Measurements from ENCODE around the gene RGS14. TPM values are rescaled to one million over a fixed set of nuclear protein-coding genes. Genes with fewer than 3 reads are reported as not detected.

The RGS14 gene
- total RNA-seq, 1 donor from 2014 or later, result 16.6 TPM

DNA sequence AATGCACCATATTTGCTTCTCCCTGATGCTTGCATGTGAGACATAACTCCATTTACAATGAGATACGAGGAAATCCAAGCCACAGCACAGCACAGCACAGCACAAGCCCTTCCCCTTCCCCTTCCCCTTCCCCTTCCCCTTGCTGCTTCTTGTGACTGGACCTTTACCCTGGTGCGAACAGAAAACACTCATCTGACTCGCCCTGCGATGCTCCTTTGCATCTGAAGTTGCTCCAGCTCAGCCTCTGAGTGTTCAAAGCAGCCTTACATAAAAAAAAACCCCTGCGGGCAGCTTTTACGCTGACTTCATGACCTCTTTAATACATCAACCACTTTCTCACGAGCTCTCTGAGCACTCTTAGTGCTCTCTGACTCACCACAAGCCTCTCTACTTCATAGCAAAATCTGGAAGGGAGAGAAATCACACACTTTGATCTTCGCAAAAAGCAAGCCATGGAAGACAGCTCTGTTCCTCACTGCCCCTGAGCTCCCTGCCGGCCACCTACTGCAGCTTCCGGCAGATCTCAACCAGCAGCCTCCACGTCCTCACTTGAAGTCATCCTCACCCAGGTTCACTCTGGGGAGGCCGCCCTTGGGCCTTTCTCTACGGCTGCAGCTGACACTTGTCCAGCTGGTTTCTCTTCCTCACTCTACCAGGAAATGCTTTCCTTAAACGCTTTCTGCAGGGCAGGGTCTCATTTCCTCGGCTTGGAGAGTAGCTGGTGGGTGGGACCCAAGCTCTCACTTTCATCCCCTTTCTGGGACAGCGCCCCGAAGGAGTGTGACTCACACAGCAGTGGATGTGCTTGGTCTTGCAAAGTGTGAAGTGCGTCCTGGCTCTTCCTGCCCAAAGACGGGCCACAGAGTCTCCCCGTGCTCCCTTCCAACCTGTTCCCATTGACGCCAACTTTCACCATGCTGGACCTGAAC, 31.8 kb downstream of the RGS14 start:
- peak overlapping the region; percentile 93 for H3K27ac Mint-ChIP-seq
- TF ChIP-seq, protein P1, sequence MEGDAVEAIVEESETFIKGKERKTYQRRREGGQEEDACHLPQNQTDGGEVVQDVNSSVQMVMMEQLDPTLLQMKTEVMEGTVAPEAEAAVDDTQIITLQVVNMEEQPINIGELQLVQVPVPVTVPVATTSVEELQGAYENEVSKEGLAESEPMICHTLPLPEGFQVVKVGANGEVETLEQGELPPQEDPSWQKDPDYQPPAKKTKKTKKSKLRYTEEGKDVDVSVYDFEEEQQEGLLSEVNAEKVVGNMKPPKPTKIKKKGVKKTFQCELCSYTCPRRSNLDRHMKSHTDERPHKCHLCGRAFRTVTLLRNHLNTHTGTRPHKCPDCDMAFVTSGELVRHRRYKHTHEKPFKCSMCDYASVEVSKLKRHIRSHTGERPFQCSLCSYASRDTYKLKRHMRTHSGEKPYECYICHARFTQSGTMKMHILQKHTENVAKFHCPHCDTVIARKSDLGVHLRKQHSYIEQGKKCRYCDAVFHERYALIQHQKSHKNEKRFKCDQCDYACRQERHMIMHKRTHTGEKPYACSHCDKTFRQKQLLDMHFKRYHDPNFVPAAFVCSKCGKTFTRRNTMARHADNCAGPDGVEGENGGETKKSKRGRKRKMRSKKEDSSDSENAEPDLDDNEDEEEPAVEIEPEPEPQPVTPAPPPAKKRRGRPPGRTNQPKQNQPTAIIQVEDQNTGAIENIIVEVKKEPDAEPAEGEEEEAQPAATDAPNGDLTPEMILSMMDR (conservative IDR thresholded peaks at IDR 0.05), result no peak
- no peak for DNase-seq (ENCODE audit: extremely low spot score, unreplicated experiment)
- no peaks in the 10 kb centered on the region for H3K36me3 Mint-ChIP-seq
- H3K9me3 Mint-ChIP-seq, result no peaks in the 10 kb centered on the region
- H3K4me3 Mint-ChIP-seq, result peak overlapping the region; percentile 72
- H3K27me3 Mint-ChIP-seq, result no peaks in the 10 kb centered on the region
- H3K4me1 Mint-ChIP-seq (ENCODE audit: unreplicated experiment), result peaks cover 21% of the 10 kb centered on the region

DNA sequence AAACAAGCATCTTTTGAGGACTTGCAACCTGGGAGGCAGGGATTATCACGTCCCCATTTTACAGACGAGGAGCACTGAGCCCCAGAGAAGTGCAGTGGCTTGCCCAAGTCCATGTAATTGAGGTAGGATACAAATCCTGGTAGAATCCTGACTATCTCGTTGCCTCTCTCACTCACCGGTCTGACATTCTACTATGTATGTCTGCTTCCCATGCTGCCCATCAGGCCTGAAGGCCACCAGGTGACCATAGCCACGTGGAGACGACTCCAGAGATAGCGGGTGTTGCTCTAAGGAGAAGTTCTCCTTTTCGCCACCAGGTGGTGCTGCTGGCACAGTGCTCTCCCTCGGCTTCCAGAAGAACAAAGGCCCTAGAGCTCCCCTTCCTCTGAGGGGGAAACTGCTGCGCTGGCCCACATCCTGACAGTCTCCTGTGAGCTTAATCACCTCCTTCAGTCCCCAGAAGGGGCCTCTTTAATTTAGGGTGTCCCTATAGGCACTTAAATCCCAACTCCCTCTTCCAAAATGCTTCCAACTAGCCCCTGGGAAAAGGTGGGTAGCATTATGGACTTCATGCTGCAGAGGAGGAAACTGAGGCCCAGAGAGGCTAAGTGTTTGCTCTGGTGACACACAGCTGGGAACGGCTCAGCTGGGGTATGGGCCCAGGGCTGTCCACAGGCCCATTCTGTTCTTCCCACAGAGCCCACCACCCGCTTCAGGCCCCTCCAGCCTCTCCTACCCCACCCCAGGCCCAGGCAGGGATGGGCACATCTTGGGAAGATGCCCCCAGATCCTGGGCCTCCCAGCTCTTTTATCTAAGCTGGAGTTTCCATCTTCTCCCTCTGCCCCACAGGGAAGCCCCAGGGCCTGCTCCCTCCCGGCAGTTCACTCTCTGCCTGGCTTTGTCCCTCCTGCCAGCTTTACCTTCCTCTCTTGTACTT, 32.9 kb downstream of the RGS14 start:
- peak; percentile 89 for DNase-seq (ENCODE audit: extremely low spot score, unreplicated experiment)
- Mint-ChIP-seq H3K4me1 (ENCODE audit: unreplicated experiment) (peaks cover 21% of the 10 kb centered on the region), H3K27ac (peak overlapping the region; percentile 93), H3K36me3 (no peaks in the 10 kb centered on the region), H3K9me3 (no peaks in the 10 kb centered on the region), H3K4me3 (peak overlapping the region; percentile 56), H3K27me3 (peaks cover 4% of the 10 kb centered on the region)
- TF ChIP-seq, protein P1 (conservative IDR thresholded peaks at IDR 0.05), result peak; percentile 98

DNA sequence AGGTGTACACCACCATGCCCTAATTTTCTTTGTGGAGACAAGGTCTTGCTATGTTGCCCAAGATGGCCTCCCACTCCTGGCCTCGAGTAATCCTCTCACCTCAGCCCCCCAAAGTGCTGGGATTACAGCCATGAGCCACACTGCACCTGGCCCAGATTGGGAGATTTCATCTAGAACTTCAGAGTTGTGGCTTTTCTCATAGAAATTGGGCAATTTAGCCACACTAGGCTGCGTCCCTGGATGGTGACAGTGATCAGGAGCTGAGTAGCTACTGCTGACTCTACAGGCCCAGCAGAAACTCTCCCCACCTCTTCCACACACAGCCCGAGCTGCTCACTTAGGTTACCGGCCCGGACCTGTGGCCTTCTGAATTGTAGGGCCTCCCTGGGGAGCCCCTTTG, 35.0 kb downstream of the RGS14 start:
- H3K27ac Mint-ChIP-seq, result no peak overlapping the region
- peaks cover 21% of the 10 kb centered on the region for H3K4me1 Mint-ChIP-seq (ENCODE audit: unreplicated experiment)
- H3K36me3 Mint-ChIP-seq, result no peaks in the 10 kb centered on the region
- peaks cover 9% of the 10 kb centered on the region for H3K27me3 Mint-ChIP-seq
- no peak overlapping the region for H3K4me3 Mint-ChIP-seq
- no peak for DNase-seq (ENCODE audit: extremely low spot score, unreplicated experiment)
- TF ChIP-seq, protein P1 (conservative IDR thresholded peaks at IDR 0.05), result no peak
- no peaks in the 10 kb centered on the region for H3K9me3 Mint-ChIP-seq

DNA sequence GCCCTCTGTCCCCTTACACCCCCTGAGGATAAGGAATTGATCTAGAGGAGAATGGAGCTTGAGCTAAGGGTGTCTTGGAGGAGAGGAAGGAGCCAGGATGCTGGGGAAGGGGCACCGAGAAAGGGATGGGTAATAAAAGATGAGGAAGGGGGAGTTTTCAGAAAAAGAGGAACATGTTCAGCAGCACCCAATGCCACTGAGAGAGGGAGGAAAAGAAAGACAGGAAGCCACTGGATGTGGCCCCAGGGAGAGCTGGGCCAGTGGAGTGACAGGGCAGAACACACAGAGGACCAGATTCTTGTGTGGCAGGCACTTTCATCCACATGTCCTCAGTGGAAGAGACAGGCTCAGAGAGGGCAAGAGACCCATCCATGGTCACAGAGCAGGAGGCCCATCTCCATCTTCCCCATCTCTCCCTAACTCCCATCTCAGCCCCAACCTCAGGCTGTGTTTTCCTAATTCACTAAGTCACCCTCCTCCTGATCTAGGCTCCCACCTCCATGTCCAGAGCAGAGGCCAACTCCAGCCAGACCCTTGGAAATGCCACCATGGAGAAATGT, 35.6 kb downstream of the RGS14 start:
- peaks cover 9% of the 10 kb centered on the region for H3K27me3 Mint-ChIP-seq
- no peak overlapping the region for H3K27ac Mint-ChIP-seq
- H3K4me1 Mint-ChIP-seq (ENCODE audit: unreplicated experiment), result peaks cover 21% of the 10 kb centered on the region
- DNase-seq (ENCODE audit: extremely low spot score, unreplicated experiment), result no peak
- no peaks in the 10 kb centered on the region for H3K36me3 Mint-ChIP-seq
- TF ChIP-seq, protein P1 (conservative IDR thresholded peaks at IDR 0.05), result no peak
- no peak overlapping the region for H3K4me3 Mint-ChIP-seq
- H3K9me3 Mint-ChIP-seq, result no peaks in the 10 kb centered on the region

DNA sequence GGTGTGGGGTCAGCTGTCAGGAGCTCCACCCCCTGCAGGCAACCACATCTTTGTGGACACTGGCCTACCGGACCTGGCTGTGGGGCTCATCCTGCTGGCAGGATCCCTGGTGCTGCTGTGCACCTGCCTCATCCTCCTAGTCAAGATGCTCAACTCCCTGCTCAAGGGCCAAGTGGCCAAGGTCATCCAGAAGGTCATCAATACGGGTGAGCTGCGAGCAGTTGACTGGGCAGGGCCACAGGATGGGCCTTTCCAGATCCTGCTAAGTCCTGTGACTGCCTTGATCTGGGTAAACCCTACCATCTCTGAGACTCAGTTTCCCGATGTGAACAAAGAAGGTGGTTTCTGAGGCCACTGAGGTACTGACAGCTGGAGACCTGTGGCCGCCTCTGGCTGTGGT, 36.3 kb downstream of the RGS14 start:
- no peaks in the 10 kb centered on the region for H3K36me3 Mint-ChIP-seq
- no peak overlapping the region for H3K27ac Mint-ChIP-seq
- DNase-seq (ENCODE audit: extremely low spot score, unreplicated experiment), result no peak
- peaks cover 13% of the 10 kb centered on the region for H3K27me3 Mint-ChIP-seq
- no peak overlapping the region for H3K4me3 Mint-ChIP-seq
- H3K4me1 Mint-ChIP-seq (ENCODE audit: unreplicated experiment), result peaks cover 14% of the 10 kb centered on the region
- H3K9me3 Mint-ChIP-seq, result no peaks in the 10 kb centered on the region
- TF ChIP-seq, protein P1 (conservative IDR thresholded peaks at IDR 0.05), result no peak

Data from type B pancreatic cell (in vitro differentiated cells).